ENCODE data around the gene ZSWIM6. TPM values are rescaled to one million over a fixed set of nuclear protein-coding genes. Genes with fewer than 3 reads are reported as not detected.

The ZSWIM6 gene
- total RNA-seq, 4 donors from 2014 or later = 13.3 to 19.4 (median 16.0) TPM

DNA sequence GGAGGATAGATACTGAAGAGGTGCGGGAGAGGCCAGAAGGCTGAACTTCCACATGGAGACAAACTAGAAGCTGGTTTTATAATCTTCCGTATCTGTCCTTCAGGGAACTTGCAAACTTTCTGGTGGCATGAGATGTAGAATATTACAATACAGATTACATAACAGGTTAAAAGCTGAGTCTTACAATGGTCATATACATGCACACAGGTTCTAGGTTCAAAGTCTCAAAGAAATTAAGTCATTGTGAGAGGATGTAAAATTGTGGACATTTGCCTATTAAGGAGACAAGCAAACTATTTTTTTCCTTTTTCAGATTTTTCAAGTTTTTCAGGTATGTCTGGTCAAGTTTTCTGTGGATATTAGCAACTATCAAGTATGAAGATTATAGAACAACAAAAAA is 10.4 kb upstream of the ZSWIM6 start:
- H3K27me3 ChIP-seq = no peaks in the 10 kb centered on the region
- no peak for TF ChIP-seq POLR2A (IDR thresholded peaks at IDR 0.05)
- TF ChIP-seq, protein P1, sequence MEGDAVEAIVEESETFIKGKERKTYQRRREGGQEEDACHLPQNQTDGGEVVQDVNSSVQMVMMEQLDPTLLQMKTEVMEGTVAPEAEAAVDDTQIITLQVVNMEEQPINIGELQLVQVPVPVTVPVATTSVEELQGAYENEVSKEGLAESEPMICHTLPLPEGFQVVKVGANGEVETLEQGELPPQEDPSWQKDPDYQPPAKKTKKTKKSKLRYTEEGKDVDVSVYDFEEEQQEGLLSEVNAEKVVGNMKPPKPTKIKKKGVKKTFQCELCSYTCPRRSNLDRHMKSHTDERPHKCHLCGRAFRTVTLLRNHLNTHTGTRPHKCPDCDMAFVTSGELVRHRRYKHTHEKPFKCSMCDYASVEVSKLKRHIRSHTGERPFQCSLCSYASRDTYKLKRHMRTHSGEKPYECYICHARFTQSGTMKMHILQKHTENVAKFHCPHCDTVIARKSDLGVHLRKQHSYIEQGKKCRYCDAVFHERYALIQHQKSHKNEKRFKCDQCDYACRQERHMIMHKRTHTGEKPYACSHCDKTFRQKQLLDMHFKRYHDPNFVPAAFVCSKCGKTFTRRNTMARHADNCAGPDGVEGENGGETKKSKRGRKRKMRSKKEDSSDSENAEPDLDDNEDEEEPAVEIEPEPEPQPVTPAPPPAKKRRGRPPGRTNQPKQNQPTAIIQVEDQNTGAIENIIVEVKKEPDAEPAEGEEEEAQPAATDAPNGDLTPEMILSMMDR (IDR thresholded peaks at IDR 0.05) = no peak
- no peaks in the 10 kb centered on the region for H3K9me3 ChIP-seq
- H3K4me1 ChIP-seq = peaks cover 0 to 5% (median 0%) of the 10 kb centered on the region in 4 donors
- H3K36me3 ChIP-seq = no peaks in the 10 kb centered on the region
- peak overlapping the region in 3 of 4 donors; percentile 13 to 69 (median 45) for H3K27ac ChIP-seq
- DNase-seq = no peak
- H3K4me3 ChIP-seq = no peak overlapping the region

DNA sequence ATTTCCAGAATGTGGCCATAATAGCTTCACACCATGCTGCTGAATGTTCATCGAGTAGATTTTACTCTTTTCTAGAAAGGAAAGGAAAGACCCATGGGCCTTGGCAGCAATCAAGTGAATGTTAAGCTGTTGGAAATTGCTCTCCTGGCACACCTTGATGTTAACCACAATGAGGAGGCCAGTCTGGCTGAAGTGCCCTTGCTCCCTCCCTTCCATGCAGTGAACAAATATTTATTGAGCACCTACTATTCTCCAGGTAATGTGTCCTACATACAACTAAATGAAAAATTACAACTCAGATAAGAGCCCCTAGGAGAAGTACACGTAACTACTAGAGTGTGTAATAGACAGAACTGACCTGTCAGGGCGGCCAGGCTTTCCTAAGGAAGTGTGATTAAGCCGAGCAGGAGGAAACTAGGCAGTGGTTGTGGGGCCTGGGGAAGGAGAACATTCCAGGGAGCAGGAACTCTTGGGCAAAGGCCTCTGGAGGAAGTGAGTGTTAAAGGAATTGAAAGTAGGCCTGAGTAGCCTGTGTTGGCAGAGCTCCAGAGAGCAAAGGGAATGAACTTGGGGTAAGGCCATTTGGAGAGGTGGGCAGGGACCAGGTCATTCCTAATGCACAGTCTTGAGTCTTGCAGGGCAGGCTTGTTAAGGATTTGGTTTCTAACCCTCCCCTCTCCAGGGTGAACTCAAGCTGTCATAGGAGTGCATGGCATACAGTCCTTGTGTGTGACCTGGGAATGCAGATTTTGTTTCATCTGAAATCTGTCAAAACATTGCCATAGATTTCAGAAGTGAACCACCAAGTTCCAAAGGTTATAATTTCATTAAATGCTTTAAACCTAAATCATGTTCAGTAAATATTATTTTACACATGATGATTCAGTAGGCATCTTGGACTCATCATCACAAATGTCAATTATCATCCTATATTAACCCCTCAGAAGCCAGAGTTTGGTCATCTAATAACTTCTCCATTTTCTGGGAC is 9.0 kb upstream of the ZSWIM6 start:
- H3K27me3 ChIP-seq = no peaks in the 10 kb centered on the region
- TF ChIP-seq, protein P1 (IDR thresholded peaks at IDR 0.05) = peak in 1 of 6 experiments; percentile 2
- peak in 1 of 2 donors; percentile 14 for TF ChIP-seq POLR2A (IDR thresholded peaks at IDR 0.05)
- no peak overlapping the region for H3K4me3 ChIP-seq
- peaks cover 0 to 5% (median 0%) of the 10 kb centered on the region in 4 donors for H3K4me1 ChIP-seq
- H3K27ac ChIP-seq = peak overlapping the region in 3 of 4 donors; percentile 45 to 64 (median 48)
- H3K9me3 ChIP-seq = no peaks in the 10 kb centered on the region
- peak in 2 of 3 donors; percentile 61 to 79 for DNase-seq
- no peaks in the 10 kb centered on the region for H3K36me3 ChIP-seq

DNA sequence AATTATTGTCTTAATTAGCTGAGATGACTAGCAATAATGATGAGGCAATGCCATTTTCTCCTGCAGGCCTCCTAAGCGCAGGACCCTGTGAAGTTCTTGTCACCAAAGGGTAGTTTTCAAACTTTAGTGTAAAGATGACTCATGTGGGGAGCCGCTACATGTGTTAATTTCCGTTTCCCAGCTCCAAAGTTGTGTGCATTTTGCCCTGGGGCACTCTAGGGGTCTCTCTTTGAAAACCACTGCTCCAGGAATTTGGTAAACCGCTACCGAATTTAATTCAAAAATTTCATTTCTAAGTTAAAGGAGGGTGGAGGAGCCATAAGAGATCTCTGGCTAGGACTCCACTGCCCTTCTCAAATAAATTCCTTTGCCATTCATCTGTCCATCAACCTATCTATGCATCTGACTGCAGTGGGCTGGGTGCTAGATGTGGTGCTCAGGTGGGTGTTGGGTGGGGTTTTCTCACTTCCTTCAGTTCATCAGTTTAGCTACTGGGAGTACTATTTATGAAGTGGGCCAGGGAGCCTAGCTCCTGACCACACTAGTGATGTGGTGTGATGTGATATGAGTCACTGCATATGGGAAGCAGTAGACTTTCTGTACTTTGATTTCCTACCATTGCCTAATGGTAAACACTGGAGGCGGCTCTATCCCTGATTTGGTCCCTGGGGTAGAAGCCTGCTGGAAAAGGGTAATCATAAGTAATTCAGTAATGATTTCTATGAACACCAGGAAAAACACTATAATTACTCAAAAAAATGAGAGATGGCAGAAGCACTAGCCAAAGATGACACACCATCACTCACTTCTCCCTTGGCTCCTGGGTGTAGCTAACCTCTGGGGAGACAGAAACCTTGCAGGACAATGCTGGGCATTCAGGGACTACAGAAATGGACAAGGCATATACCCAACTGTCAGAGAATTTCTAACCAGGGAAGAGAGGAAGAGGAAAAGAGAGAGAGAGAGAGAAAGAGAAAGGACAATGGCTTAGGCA is 4.0 kb upstream of the ZSWIM6 start:
- TF ChIP-seq POLR2A (IDR thresholded peaks at IDR 0.05) = no peak
- TF ChIP-seq, protein P1 (IDR thresholded peaks at IDR 0.05) = no peak
- no peaks in the 10 kb centered on the region for H3K27me3 ChIP-seq
- H3K4me3 ChIP-seq = no peak overlapping the region
- no peak for DNase-seq
- H3K9me3 ChIP-seq = no peaks in the 10 kb centered on the region
- peak overlapping the region in 1 of 4 donors; percentile 14 for H3K27ac ChIP-seq
- no peaks in the 10 kb centered on the region for H3K36me3 ChIP-seq
- H3K4me1 ChIP-seq = peaks cover 0 to 23% (median 6%) of the 10 kb centered on the region in 4 donors

DNA sequence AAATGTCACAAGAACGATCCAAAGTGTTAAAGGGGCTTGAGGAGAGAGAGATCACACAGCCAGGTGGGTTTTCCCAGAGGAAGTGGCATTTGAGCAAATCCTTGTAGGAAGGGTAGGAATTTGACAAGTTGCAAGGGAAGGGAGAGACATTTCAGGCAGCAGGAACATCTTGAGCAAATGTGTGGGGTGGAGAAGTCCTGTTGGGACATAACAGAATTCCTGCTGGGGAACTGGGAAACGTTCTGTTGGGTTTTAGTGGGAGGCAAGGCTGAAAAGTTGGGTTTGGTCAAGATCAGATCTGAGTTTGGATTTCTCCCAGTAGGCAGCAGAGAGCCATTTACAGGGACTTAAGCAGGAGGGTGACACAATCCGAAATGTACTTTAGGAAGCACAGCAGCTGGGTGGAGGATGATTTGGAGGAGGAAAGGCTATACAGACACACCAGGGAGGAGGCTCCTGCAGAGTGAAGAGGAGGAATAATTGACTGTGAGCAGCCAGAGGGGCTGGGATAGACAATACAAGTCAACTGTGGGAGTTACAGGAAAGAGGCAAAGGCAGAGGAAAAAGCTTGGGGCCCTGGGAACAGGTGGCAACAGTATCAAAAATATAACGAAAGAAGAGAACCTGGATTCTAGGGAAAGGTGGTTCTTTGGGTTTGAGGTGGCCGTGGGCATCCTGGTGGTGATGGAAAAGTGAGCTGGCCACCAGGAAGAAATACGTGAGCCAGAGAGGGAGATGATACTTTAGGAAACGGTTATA is 3.1 kb upstream of the ZSWIM6 start:
- peak overlapping the region in 1 of 4 donors; percentile 97 for H3K27ac ChIP-seq
- no peak for DNase-seq
- H3K4me1 ChIP-seq = peaks cover 0 to 19% (median 6%) of the 10 kb centered on the region in 4 donors
- H3K9me3 ChIP-seq = no peaks in the 10 kb centered on the region
- no peaks in the 10 kb centered on the region for H3K36me3 ChIP-seq
- H3K27me3 ChIP-seq = no peaks in the 10 kb centered on the region
- TF ChIP-seq POLR2A (IDR thresholded peaks at IDR 0.05) = no peak
- TF ChIP-seq, protein P1 (IDR thresholded peaks at IDR 0.05) = no peak
- H3K4me3 ChIP-seq = no peak overlapping the region

Measured in Peyer's patch (tissue), 4 donors.